ENCODE measurements around the gene WDR12. TPM values are rescaled to one million over a fixed set of nuclear protein-coding genes. Genes with fewer than 3 reads are reported as not detected.

WDR12 gene
- total and polyA plus RNA-seq, 2 of the 13 experiments (the other 11 are each of a cell fraction or from before 2014, with no cell fraction given): 94.4 to 216 TPM

- no peak for TF ChIP-seq GFI1 (CRISPR knock-in tag; IDR thresholded peaks at IDR 0.05; ENCODE audit: borderline replicate concordance)
- TF ChIP-seq SIX1 (CRISPR knock-in tag; IDR thresholded peaks at IDR 0.05; ENCODE audit: borderline replicate concordance): no peak
Measured at GRCh38 chr2:202944408-202944807, 32.9 kb upstream of the WDR12 start (continued).

GRCh38 chr2:202941771-202942170 lies 30.3 kb upstream of the WDR12 start:
- Histone ChIP-seq H3K4me2 (ENCODE audit: low read depth, low read length) (no peak overlapping the region), H2AFZ (ENCODE audit: low read length) (no peak overlapping the region), H3K4me3 (replicated peaks in 1 of 3; ENCODE audit: insufficient read depth in 1 of 3, low read depth in 2 of 3, low read length in 3 of 3) (no peak overlapping the region), H4K20me1 (ENCODE audit: insufficient read depth, low read length) (no peaks in the 10 kb centered on the region), H3K9me3 (ENCODE audit: low read length) (no peaks in the 10 kb centered on the region), H3K27ac (ENCODE audit: extremely low read length, insufficient read depth, low read length) (no peak overlapping the region), H3K36me3 (replicated peaks in 1 of 2; ENCODE audit: control insufficient read depth in 1 of 2, insufficient read depth in 2 of 2, low read length in 2 of 2) (no peaks in the 10 kb centered on the region), H3K79me2 (ENCODE audit: insufficient read depth, low read length) (no peaks in the 10 kb centered on the region), H3K27me3 (ENCODE audit: control insufficient read depth in 1 of 2, insufficient read depth in 2 of 2, low read length in 2 of 2) (no peaks in the 10 kb centered on the region), H3K4me1 (ENCODE audit: insufficient read depth, low read length) (no peaks in the 10 kb centered on the region), H3K9ac (ENCODE audit: insufficient read depth, low read depth, low read length) (no peak overlapping the region)
- in situ Hi-C loops (cut with HindIII; ENCODE audit: extremely low pct_ligation_motif_present, low pct_unique_long_range_greater_than_20kb): no loop called here
- FAIRE-seq (no peak), DNase-seq (ENCODE audit: low spot score) (no peak), ATAC-seq (no peak)
- BruUV-seq (replicated peaks): no TSS peak
- 95% methylated on average over 4 of the region's 4 CpGs for WGBS (ENCODE audit: low lambda C conversion rate)
- intact Hi-C loops (cut with micrococcal nuclease; ENCODE audit: unreplicated experiment): no loop called here
- CTCF ChIA-PET (ENCODE audit: low intra/inter-chr PET ratio, low total read pairs): no interaction called here
- POLR2A ChIA-PET: no interaction called here
- TF ChIP-seq ZFP36L2 (CRISPR knock-in tag; IDR thresholded peaks at IDR 0.05) (no peak), ZFP1 (CRISPR knock-in tag; IDR thresholded peaks at IDR 0.05) (no peak), ZNF335 (CRISPR knock-in tag; IDR thresholded peaks at IDR 0.05) (no peak), ZNF343 (CRISPR knock-in tag; IDR thresholded peaks at IDR 0.05) (no peak), FUBP1 (CRISPR knock-in tag; IDR thresholded peaks at IDR 0.05; ENCODE audit: borderline replicate concordance) (no peak), HMG20A (CRISPR knock-in tag; IDR thresholded peaks at IDR 0.05; ENCODE audit: borderline replicate concordance) (no peak), ZBTB42 (CRISPR knock-in tag; IDR thresholded peaks at IDR 0.05) (no peak), TBX2 (CRISPR knock-in tag; IDR thresholded peaks at IDR 0.05; ENCODE audit: borderline replicate concordance) (no peak), SMAD1 (CRISPR knock-in tag; IDR thresholded peaks at IDR 0.05; ENCODE audit: borderline replicate concordance, low read depth) (no peak), ZNF703 (CRISPR knock-in tag; IDR thresholded peaks at IDR 0.05; ENCODE audit: borderline replicate concordance) (no peak), ZNF768 (CRISPR knock-in tag; IDR thresholded peaks at IDR 0.05) (no peak), MATR3 (CRISPR knock-in tag; IDR thresholded peaks at IDR 0.05) (no peak), MIER2 (CRISPR knock-in tag; IDR thresholded peaks at IDR 0.05) (no peak)
- TF ChIP-seq, protein P1, sequence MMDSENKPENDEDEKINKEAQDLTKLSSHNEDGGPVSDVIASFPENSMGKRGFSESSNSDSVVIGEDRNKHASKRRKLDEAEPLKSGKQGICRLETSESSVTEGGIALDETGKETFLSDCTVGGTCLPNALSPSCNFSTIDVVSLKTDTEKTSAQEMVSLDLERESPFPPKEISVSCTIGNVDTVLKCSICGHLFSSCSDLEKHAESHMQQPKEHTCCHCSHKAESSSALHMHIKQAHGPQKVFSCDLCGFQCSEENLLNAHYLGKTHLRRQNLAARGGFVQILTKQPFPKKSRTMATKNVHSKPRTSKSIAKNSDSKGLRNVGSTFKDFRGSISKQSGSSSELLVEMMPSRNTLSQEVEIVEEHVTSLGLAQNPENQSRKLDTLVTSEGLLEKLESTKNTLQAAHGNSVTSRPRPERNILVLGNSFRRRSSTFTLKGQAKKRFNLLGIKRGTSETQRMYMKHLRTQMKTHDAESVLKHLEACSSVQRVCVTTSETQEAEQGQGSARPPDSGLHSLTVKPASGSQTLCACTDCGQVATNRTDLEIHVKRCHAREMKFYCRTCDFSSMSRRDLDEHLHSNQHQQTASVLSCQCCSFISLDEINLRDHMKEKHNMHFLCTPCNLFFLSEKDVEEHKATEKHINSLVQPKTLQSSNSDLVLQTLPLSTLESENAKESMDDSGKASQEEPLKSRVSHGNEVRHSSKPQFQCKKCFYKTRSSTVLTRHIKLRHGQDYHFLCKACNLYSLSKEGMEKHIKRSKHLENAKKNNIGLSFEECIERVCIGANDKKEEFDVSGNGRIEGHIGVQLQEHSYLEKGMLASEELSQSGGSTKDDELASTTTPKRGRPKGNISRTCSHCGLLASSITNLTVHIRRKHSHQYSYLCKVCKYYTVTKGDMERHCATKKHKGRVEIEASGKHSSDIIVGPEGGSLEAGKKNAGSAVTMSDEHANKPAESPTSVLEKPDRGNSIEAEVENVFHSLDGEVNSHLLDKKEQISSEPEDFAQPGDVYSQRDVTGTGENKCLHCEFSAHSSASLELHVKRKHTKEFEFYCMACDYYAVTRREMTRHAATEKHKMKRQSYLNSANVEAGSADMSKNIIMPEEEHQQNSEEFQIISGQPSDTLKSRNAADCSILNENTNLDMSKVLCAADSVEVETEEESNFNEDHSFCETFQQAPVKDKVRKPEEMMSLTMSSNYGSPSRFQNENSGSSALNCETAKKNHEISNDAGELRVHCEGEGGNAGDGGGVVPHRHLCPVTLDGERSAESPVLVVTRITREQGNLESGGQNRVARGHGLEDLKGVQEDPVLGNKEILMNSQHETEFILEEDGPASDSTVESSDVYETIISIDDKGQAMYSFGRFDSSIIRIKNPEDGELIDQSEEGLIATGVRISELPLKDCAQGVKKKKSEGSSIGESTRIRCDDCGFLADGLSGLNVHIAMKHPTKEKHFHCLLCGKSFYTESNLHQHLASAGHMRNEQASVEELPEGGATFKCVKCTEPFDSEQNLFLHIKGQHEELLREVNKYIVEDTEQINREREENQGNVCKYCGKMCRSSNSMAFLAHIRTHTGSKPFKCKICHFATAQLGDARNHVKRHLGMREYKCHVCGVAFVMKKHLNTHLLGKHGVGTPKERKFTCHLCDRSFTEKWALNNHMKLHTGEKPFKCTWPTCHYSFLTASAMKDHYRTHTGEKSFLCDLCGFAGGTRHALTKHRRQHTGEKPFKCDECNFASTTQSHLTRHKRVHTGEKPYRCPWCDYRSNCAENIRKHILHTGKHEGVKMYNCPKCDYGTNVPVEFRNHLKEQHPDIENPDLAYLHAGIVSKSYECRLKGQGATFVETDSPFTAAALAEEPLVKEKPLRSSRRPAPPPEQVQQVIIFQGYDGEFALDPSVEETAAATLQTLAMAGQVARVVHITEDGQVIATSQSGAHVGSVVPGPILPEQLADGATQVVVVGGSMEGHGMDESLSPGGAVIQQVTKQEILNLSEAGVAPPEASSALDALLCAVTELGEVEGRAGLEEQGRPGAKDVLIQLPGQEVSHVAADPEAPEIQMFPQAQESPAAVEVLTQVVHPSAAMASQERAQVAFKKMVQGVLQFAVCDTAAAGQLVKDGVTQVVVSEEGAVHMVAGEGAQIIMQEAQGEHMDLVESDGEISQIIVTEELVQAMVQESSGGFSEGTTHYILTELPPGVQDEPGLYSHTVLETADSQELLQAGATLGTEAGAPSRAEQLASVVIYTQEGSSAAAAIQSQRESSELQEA (CRISPR knock-in tag; IDR thresholded peaks at IDR 0.05; ENCODE audit: not compliant biosample characterization): no peak
